WTC11 (cell line): ENCODE results near the gene GRIP2.

Experiments used
- AFF4 ChIP-seq: sonication (generic); formaldehyde crosslinking; IDR thresholded peaks from 2 replicates; pipeline ENCODE4 v1.8.1; 2023; ENCODE audit warnings: mild to moderate bottlenecking, missing genetic modification reagents, borderline replicate concordance
- ATF1 ChIP-seq: sonication (generic); formaldehyde crosslinking; IDR thresholded peaks from 2 replicates; pipeline ENCODE4 v1.8.1; 2023; ENCODE audit warnings: mild to moderate bottlenecking, moderate library complexity, missing genetic modification reagents
- ATF6 ChIP-seq: sonication (generic); formaldehyde crosslinking; IDR thresholded peaks from 2 replicates; pipeline ENCODE4 v1.8.1; 2023; ENCODE audit warnings: mild to moderate bottlenecking, missing genetic modification reagents
- CREB1 ChIP-seq: sonication (generic); formaldehyde crosslinking; IDR thresholded peaks from 2 replicates; pipeline ENCODE4 v1.8.0; 2023; ENCODE audit warnings: mild to moderate bottlenecking, missing genetic modification reagents
- MAX ChIP-seq: sonication (generic); formaldehyde crosslinking; IDR thresholded peaks from 2 replicates; pipeline ENCODE4 v1.8.0; 2022; ENCODE audit warnings: mild to moderate bottlenecking, missing genetic modification reagents
- SP1 ChIP-seq: sonication (generic); formaldehyde crosslinking; conservative IDR thresholded peaks from 2 replicates; pipeline ENCODE4 v1.8.1; 2022; ENCODE audit warnings: missing genetic modification reagents
- TCF7 ChIP-seq: sonication (generic); formaldehyde crosslinking; IDR thresholded peaks from 2 replicates; pipeline ENCODE4 v1.8.0; 2022; ENCODE audit warnings: mild to moderate bottlenecking, low read depth, missing genetic modification reagents, moderate library complexity
- TEAD4 ChIP-seq: sonication (generic); formaldehyde crosslinking; IDR thresholded peaks from 2 replicates; pipeline ENCODE4 v1.8.0; 2022; ENCODE audit warnings: mild to moderate bottlenecking, missing genetic modification reagents
- TF ChIP-seq, protein P1 (sequence below): fragments of 200-600 bp; IDR thresholded peaks from 2 replicates; pipeline ENCODE4 v1.8.0; 2022; ENCODE audit warnings: antibody characterized with exemption
- TF ChIP-seq, protein P2 (sequence below): sonication (generic); formaldehyde crosslinking; IDR thresholded peaks from 2 replicates; pipeline ENCODE4 v1.8.0; 2023; ENCODE audit warnings: missing genetic modification reagents, mild to moderate bottlenecking, borderline replicate concordance

- TF ChIP-seq ATF6 (CRISPR knock-in tag) (no peak), CREB1 (CRISPR knock-in tag) (no peak), TCF7 (CRISPR knock-in tag) (no peak), ATF1 (CRISPR knock-in tag) (no peak), SP1 (no peak), TEAD4 (CRISPR knock-in tag) (no peak), MAX (CRISPR knock-in tag) (no peak), AFF4 (no peak)
- TF ChIP-seq, protein P1, sequence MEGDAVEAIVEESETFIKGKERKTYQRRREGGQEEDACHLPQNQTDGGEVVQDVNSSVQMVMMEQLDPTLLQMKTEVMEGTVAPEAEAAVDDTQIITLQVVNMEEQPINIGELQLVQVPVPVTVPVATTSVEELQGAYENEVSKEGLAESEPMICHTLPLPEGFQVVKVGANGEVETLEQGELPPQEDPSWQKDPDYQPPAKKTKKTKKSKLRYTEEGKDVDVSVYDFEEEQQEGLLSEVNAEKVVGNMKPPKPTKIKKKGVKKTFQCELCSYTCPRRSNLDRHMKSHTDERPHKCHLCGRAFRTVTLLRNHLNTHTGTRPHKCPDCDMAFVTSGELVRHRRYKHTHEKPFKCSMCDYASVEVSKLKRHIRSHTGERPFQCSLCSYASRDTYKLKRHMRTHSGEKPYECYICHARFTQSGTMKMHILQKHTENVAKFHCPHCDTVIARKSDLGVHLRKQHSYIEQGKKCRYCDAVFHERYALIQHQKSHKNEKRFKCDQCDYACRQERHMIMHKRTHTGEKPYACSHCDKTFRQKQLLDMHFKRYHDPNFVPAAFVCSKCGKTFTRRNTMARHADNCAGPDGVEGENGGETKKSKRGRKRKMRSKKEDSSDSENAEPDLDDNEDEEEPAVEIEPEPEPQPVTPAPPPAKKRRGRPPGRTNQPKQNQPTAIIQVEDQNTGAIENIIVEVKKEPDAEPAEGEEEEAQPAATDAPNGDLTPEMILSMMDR, result no peak
- TF ChIP-seq, protein P2, sequence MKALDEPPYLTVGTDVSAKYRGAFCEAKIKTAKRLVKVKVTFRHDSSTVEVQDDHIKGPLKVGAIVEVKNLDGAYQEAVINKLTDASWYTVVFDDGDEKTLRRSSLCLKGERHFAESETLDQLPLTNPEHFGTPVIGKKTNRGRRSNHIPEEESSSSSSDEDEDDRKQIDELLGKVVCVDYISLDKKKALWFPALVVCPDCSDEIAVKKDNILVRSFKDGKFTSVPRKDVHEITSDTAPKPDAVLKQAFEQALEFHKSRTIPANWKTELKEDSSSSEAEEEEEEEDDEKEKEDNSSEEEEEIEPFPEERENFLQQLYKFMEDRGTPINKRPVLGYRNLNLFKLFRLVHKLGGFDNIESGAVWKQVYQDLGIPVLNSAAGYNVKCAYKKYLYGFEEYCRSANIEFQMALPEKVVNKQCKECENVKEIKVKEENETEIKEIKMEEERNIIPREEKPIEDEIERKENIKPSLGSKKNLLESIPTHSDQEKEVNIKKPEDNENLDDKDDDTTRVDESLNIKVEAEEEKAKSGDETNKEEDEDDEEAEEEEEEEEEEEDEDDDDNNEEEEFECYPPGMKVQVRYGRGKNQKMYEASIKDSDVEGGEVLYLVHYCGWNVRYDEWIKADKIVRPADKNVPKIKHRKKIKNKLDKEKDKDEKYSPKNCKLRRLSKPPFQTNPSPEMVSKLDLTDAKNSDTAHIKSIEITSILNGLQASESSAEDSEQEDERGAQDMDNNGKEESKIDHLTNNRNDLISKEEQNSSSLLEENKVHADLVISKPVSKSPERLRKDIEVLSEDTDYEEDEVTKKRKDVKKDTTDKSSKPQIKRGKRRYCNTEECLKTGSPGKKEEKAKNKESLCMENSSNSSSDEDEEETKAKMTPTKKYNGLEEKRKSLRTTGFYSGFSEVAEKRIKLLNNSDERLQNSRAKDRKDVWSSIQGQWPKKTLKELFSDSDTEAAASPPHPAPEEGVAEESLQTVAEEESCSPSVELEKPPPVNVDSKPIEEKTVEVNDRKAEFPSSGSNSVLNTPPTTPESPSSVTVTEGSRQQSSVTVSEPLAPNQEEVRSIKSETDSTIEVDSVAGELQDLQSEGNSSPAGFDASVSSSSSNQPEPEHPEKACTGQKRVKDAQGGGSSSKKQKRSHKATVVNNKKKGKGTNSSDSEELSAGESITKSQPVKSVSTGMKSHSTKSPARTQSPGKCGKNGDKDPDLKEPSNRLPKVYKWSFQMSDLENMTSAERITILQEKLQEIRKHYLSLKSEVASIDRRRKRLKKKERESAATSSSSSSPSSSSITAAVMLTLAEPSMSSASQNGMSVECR (CRISPR knock-in tag), result no peak
Observed at GRCh38 chr3:14524311-14524711, 15.8 kb downstream of the GRIP2 start.
